GM18502 (cell line): ENCODE data around the gene LYPD4.
"Not testable (repeated sequence)": the region's sequence is repeated elsewhere in the genome, so short reads cannot be mapped to it uniquely, and the experiment has no call there.

Experiments used
- ATAC-seq: cut with Tn5 transposase; IDR thresholded peaks from one replicate; pipeline ENCODE4 v1.9.1; 2021; ENCODE audit warnings: mild to moderate bottlenecking; ENCODE audit not compliant: unreplicated experiment, poor library complexity

Gene LYPD4

DNA sequence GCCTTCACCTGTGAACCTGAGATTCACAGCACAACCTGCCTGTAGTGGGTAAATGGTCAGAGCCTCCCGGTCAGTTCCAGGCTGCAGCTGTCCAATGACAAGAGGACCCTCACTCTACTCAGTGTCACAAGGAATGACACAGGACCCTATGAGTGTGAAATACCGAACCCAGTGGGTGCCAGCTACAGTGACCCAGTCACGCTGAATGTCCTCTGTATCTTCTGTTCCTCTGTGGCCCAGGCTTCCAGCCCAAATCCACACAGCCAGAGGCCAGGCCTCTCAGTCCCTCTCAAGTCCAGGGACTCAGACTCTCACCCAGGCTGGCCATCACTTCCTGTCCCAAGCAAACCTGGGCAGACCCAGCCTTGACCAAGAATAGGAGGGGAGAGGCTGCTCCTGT, 37.3 kb downstream of the LYPD4 start:
- no peak for ATAC-seq

- ATAC-seq = no peak
Measured at GRCh38 chr19:41804336-41804735, 40.1 kb downstream of the LYPD4 start.

DNA sequence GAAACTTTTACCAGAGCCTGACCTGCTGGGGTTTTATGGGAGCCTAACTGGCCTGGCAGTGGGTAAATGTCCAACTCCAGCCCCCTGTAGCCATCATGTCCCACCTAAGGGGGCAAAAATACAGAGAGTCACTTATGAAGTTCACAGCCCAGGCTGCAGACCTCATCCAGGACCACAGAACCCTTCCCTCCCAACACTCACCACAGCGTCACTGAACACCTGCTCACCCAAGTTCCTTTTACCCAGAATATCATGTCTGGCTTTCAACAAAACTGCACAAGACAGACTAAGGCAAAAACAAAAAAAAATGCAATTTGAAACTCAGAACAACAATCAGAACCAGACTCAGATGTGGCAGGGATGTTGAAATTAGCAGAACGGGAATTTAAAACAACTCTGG, 41.7 kb downstream of the LYPD4 start:
- ATAC-seq = no peak

GRCh38 chr19:41801792-41802211, 42.7 kb downstream of the LYPD4 start:
- no peak for ATAC-seq

GRCh38 chr19:41801031-41801430, 43.5 kb downstream of the LYPD4 start:
- no peak for ATAC-seq

DNA sequence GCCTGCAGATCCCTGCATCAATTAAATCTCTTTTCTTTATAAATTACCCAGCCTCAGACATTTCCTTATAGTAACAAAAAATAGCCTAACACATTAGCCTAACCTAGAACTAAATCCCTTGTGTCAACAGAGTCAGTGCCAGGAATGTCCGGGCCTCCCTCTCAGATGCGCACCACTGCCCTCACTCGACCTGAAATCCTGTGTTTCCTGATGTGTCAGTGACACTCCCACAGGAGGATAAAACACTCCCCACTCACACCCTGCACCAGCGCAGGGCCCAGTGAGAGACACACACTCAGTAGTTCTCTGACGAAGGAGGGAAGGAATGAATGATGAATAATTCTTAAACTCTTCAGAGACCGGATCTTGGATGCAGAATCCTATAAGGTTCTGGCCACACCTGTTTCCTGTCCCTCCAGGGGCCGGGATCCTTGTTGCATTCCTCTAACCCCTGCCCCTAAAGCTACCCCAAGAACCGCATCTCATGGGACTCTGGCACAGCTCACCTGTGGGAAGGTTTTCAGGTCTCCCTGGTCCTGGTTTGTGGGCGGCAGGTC, 45.0 kb downstream of the LYPD4 start:
- ATAC-seq = no peak

DNA sequence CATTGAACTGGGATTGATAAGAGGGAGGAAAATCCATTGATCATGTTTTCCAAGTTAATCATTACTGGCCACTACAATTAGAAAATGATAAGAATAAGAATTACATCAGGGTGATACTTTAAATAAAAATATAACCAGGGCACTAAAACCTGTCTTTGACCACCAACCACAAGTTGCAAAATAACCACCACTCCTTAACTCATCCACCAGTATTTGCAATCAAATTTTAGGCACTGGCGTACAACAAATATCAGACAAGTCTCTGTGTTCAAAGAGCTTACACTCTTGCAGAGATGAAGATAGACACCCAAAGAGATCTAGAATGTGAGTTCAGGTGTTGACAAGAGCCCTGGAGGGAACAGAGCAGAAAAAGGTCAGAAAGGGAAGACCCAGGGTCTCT, 47.6 kb downstream of the LYPD4 start:
- no peak for ATAC-seq

DNA sequence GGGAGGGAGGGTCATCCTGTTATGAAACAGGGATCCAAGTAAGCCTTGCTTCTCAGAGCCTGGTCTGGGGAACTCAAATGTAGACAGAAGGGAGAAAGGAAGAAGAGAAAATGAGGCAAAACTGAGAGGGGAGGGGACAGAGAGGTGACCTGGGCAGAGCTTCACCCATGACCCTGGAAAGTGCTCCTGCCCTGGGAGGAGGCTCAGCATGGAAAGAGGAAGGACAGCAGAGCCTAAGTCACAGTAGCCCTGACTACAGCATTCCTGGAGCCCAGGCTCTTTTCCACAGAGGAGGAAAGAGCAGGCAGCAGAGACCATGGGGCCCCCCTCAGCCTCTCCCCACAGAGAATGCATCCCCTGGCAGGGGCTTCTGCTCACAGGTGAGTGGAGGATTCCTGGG, 48.1 kb downstream of the LYPD4 start, which contains the start of gene CEACAM3:
Gene CEACAM3 (plus strand): TSS at position 226 of the 400 bp plus-strand sequence. CDS start 91 bp downstream, at position 317.
- ATAC-seq = no peak

GRCh38 chr19:41795031-41795461, 49.4 kb downstream of the LYPD4 start:
- ATAC-seq = no peak

- ATAC-seq = no peak
Measured at GRCh38 chr19:41793414-41793727, 51.1 kb downstream of the LYPD4 start.

DNA sequence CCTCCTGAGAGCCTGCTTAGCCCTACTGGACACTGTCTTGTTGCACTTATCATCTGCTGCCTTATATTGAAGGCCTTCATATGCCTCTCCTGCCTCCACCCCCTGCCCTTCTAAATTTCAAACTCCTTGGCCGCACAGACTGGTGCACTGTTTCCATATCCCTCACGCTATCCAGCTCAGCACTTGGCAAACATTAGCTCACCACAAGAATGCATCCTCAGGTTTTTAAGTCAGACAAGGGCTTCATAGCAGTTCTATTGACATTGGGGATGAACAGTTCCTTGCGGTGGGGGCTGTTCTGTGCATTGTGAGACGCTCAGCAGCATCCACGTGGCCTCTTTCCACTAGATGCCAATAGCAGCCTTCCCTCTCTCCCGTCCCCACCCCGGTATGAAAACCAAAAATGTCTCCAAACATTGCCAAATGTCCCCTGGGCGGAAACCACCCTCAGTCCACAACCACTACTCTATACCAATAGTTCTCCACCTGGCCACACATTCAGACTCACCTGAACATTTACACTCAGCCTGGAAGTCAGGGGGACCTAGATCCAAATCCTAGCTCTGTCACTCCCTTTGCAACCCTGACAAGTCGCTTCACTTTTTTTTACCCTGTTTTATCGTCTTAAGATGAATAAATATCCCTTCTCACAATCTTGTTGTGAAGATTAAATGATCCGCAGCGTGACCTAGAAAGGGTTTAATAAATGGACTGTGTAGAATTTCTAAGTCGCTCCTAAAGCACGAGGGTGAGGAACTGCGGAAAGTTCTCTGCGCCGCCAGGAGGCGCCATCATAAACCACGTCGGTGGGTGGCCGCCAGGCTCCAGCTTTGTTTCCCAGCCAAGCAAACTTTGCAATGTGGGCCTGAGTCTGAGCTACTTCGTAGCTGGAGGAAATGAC, 51.7 kb downstream of the LYPD4 start:
- no peak for ATAC-seq

- not testable (repeated sequence) for ATAC-seq
Measured at GRCh38 chr19:41789053-41789452, 55.4 kb downstream of the LYPD4 start.

GRCh38 chr19:41788518-41788917, 56.0 kb downstream of the LYPD4 start:
- ATAC-seq = not testable (repeated sequence)
